K562 (cell line): Measurements from ENCODE around the gene MCAT.

Experiments used
- ARHGAP35 ChIP-seq: fragments of 450-650 bp; IDR thresholded peaks from 2 replicates; pipeline ENCODE4 v1.6.1; 2018; ENCODE audit not compliant: partially characterized antibody
- EZH2 ChIP-seq: IDR thresholded peaks from 2 replicates; pipeline ENCODE4 v1.6.1; 2012; ENCODE audit warnings: low read depth, mild to moderate bottlenecking, inconsistent platforms, low read length, borderline replicate concordance
- GATAD2B ChIP-seq: fragments of 450-650 bp; IDR thresholded peaks from 2 replicates; pipeline ENCODE4 v1.6.1; 2017; ENCODE audit warnings: mild to moderate bottlenecking, borderline replicate concordance
- HDAC6 ChIP-seq: IDR thresholded peaks from 2 replicates; pipeline ENCODE4 v1.6.1; 2012; ENCODE audit warnings: low read depth, mild to moderate bottlenecking, control low read depth, inconsistent platforms, low read length, moderate library complexity
- IFI16 ChIP-seq: fragments of 250-450 bp; sonication (Bioruptor Pico); IDR thresholded peaks from 2 replicates; pipeline ENCODE4 v2.1.2; 2022; ENCODE audit warnings: mild to moderate bottlenecking, inconsistent platforms
- JUN ChIP-seq, 2 experiments: sonication (generic) in 1 of 2; formaldehyde crosslinking in 1 of 2; IDR thresholded peaks; 2 replicates each; pipeline versions ENCODE4 v1.6.1 to v1.8.0; 2012 to 2022; ENCODE audit warnings: borderline replicate concordance in 2 of 2, mild to moderate bottlenecking in 2 of 2, improper control_type of control experiment in 1 of 2, low read depth in 1 of 2, low read length in 1 of 2, missing genetic modification reagents in 1 of 2
- NFE2L1 ChIP-seq: fragments of 450-650 bp; IDR thresholded peaks from 2 replicates; pipeline ENCODE4 v1.6.1; 2016; ENCODE audit warnings: missing genetic modification characterization, low read depth, mild to moderate bottlenecking, missing compliant biosample characterization, moderate library complexity, borderline replicate concordance
- POLR2A ChIP-seq: fragments of 450-650 bp; conservative IDR thresholded peaks from 2 replicates; pipeline ENCODE4 v1.6.1; 2016
- SAFB2 ChIP-seq: fragments of 200-400 bp; formaldehyde crosslinking; IDR thresholded peaks from 2 replicates; pipeline ENCODE4 v1.6.1; 2018; ENCODE audit warnings: borderline replicate concordance, low read length, low read depth, moderate library complexity; ENCODE audit not compliant: severe bottlenecking
- ZSCAN32 ChIP-seq: fragments of 450-650 bp; formaldehyde crosslinking; IDR thresholded peaks from 2 replicates; pipeline ENCODE4 v1.4.0; 2020; ENCODE audit warnings: mild to moderate bottlenecking, moderate library complexity
- TF ChIP-seq, protein P1 (sequence below): IDR thresholded peaks from 2 replicates; pipeline ENCODE4 v1.6.1; 2014; ENCODE audit warnings: antibody characterized with exemption
- TF ChIP-seq, protein P2 (sequence below): fragments of 450-650 bp; formaldehyde crosslinking; conservative IDR thresholded peaks from 2 replicates; pipeline ENCODE4 v1.4.0; 2022; ENCODE audit warnings: mild to moderate bottlenecking, missing genetic modification characterization
- TF ChIP-seq, protein P3 (sequence below): fragments of 450-650 bp; IDR thresholded peaks from 2 replicates; pipeline ENCODE4 v1.6.1; 2016; ENCODE audit warnings: low read depth
- TF ChIP-seq, protein P4 (sequence below), 3 experiments: IDR thresholded peaks in 2 of 3; conservative IDR thresholded peaks in 1 of 3; 2 replicates each; pipeline ENCODE4 v1.5.1; 2011 to 2012; ENCODE audit warnings: low read length in 3 of 3, mild to moderate bottlenecking in 3 of 3, control low read depth in 2 of 3, improper control_type of control experiment in 1 of 3, inconsistent platforms in 1 of 3, low read depth in 1 of 3, mixed read lengths in 1 of 3, moderate library complexity in 1 of 3; ENCODE audit not compliant: insufficient read depth in 2 of 3

DNA sequence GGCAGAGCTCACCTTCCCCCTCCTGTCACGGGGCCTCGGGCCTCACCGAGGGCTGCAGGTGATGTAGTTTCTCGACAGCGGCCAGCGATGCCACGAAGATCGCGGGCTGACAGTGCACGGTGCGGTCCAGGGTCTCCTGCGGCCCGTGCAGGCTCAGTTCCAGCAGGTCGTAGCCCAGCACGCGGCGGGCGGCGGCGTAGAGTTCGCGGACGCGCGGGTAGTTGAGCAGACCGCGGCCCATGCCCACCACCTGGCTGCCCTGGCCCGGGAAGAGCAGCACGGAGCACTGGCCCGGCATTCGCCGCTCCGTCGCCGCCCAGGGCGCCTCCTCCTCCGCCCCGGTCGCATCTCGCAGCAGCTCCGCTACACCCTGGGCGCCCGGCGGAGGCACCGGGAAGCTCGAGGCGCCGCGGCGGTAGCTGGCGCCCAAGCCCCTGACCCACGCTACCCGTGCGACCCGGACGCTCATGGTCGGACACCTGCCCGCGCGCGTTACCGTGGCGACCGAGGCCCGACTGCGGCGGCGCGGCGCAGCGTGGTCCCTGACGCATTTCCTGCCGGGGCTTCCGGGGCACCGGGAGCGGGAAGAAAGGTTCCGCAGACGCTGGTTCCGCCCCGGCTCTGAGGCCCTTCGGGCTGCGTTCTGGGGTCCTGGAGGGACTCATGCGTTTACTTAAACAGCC, at the start of gene MCAT:
- no peak for TF ChIP-seq IFI16 (CRISPR knock-in tag)
- TF ChIP-seq, protein P1, sequence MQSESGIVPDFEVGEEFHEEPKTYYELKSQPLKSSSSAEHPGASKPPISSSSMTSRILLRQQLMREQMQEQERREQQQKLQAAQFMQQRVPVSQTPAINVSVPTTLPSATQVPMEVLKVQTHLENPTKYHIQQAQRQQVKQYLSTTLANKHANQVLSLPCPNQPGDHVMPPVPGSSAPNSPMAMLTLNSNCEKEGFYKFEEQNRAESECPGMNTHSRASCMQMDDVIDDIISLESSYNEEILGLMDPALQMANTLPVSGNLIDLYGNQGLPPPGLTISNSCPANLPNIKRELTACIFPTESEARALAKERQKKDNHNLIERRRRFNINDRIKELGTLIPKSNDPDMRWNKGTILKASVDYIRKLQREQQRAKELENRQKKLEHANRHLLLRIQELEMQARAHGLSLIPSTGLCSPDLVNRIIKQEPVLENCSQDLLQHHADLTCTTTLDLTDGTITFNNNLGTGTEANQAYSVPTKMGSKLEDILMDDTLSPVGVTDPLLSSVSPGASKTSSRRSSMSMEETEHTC, result no peak
- no peak for TF ChIP-seq SAFB2
- no peak for TF ChIP-seq NFE2L1 (tag)
- TF ChIP-seq POLR2A, result peak; percentile 70
- no peak for TF ChIP-seq ARHGAP35
- TF ChIP-seq GATAD2B, result no peak
- TF ChIP-seq, protein P2, sequence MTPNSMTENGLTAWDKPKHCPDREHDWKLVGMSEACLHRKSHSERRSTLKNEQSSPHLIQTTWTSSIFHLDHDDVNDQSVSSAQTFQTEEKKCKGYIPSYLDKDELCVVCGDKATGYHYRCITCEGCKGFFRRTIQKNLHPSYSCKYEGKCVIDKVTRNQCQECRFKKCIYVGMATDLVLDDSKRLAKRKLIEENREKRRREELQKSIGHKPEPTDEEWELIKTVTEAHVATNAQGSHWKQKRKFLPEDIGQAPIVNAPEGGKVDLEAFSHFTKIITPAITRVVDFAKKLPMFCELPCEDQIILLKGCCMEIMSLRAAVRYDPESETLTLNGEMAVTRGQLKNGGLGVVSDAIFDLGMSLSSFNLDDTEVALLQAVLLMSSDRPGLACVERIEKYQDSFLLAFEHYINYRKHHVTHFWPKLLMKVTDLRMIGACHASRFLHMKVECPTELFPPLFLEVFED (CRISPR knock-in tag), result no peak
- TF ChIP-seq JUN (IDR thresholded peaks at IDR 0.05; ENCODE audit: borderline replicate concordance, low read depth, low read length), result no peak
- TF ChIP-seq JUN (CRISPR knock-in tag; IDR thresholded peaks at IDR 0.05; ENCODE audit: borderline replicate concordance), result no peak
- no peak for TF ChIP-seq ZSCAN32 (CRISPR knock-in tag)
- TF ChIP-seq, protein P3, sequence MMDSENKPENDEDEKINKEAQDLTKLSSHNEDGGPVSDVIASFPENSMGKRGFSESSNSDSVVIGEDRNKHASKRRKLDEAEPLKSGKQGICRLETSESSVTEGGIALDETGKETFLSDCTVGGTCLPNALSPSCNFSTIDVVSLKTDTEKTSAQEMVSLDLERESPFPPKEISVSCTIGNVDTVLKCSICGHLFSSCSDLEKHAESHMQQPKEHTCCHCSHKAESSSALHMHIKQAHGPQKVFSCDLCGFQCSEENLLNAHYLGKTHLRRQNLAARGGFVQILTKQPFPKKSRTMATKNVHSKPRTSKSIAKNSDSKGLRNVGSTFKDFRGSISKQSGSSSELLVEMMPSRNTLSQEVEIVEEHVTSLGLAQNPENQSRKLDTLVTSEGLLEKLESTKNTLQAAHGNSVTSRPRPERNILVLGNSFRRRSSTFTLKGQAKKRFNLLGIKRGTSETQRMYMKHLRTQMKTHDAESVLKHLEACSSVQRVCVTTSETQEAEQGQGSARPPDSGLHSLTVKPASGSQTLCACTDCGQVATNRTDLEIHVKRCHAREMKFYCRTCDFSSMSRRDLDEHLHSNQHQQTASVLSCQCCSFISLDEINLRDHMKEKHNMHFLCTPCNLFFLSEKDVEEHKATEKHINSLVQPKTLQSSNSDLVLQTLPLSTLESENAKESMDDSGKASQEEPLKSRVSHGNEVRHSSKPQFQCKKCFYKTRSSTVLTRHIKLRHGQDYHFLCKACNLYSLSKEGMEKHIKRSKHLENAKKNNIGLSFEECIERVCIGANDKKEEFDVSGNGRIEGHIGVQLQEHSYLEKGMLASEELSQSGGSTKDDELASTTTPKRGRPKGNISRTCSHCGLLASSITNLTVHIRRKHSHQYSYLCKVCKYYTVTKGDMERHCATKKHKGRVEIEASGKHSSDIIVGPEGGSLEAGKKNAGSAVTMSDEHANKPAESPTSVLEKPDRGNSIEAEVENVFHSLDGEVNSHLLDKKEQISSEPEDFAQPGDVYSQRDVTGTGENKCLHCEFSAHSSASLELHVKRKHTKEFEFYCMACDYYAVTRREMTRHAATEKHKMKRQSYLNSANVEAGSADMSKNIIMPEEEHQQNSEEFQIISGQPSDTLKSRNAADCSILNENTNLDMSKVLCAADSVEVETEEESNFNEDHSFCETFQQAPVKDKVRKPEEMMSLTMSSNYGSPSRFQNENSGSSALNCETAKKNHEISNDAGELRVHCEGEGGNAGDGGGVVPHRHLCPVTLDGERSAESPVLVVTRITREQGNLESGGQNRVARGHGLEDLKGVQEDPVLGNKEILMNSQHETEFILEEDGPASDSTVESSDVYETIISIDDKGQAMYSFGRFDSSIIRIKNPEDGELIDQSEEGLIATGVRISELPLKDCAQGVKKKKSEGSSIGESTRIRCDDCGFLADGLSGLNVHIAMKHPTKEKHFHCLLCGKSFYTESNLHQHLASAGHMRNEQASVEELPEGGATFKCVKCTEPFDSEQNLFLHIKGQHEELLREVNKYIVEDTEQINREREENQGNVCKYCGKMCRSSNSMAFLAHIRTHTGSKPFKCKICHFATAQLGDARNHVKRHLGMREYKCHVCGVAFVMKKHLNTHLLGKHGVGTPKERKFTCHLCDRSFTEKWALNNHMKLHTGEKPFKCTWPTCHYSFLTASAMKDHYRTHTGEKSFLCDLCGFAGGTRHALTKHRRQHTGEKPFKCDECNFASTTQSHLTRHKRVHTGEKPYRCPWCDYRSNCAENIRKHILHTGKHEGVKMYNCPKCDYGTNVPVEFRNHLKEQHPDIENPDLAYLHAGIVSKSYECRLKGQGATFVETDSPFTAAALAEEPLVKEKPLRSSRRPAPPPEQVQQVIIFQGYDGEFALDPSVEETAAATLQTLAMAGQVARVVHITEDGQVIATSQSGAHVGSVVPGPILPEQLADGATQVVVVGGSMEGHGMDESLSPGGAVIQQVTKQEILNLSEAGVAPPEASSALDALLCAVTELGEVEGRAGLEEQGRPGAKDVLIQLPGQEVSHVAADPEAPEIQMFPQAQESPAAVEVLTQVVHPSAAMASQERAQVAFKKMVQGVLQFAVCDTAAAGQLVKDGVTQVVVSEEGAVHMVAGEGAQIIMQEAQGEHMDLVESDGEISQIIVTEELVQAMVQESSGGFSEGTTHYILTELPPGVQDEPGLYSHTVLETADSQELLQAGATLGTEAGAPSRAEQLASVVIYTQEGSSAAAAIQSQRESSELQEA, result no peak
- TF ChIP-seq, protein P4, sequence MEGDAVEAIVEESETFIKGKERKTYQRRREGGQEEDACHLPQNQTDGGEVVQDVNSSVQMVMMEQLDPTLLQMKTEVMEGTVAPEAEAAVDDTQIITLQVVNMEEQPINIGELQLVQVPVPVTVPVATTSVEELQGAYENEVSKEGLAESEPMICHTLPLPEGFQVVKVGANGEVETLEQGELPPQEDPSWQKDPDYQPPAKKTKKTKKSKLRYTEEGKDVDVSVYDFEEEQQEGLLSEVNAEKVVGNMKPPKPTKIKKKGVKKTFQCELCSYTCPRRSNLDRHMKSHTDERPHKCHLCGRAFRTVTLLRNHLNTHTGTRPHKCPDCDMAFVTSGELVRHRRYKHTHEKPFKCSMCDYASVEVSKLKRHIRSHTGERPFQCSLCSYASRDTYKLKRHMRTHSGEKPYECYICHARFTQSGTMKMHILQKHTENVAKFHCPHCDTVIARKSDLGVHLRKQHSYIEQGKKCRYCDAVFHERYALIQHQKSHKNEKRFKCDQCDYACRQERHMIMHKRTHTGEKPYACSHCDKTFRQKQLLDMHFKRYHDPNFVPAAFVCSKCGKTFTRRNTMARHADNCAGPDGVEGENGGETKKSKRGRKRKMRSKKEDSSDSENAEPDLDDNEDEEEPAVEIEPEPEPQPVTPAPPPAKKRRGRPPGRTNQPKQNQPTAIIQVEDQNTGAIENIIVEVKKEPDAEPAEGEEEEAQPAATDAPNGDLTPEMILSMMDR (IDR thresholded peaks at IDR 0.05 in 2 of 3, conservative IDR thresholded peaks at IDR 0.05 in 1 of 3; ENCODE audit: insufficient read depth in 2 of 3, low read depth in 1 of 3, low read length in 3 of 3), result 0 out of 6 replicates have a peak, but pooled peaks of 1 of the 3 experiments have one; percentile 3
- no peak for TF ChIP-seq HDAC6
- TF ChIP-seq EZH2, result no peak
